GM18870 (cell line): ENCODE data around the gene CNTNAP2.
"Not testable (repeated sequence)": the region's sequence is repeated elsewhere in the genome, so short reads cannot be mapped to it uniquely, and the experiment has no call there.

ENCODE experiments used
- ATAC-seq: cut with Tn5 transposase; IDR thresholded peaks from one replicate; pipeline ENCODE4 v1.9.1; 2021; ENCODE audit warnings: moderate library complexity; ENCODE audit not compliant: unreplicated experiment

CNTNAP2 gene

GRCh38 chr7:146146831-146147486, 30.4 kb downstream of the CNTNAP2 start:
- no peak for ATAC-seq

GRCh38 chr7:146150153-146150552, 33.6 kb downstream of the CNTNAP2 start:
- ATAC-seq = no peak

- ATAC-seq = no peak
These were observed 55.5 kb downstream of the CNTNAP2 start for GRCh38 chr7:146172112-146172511.

- ATAC-seq = no peak
These were observed 59.1 kb downstream of the CNTNAP2 start for GRCh38 chr7:146175716-146176115.

- no peak for ATAC-seq
These were observed 60.3 kb downstream of the CNTNAP2 start for GRCh38 chr7:146176860-146177259.

GRCh38 chr7:146177301-146177700, 60.7 kb downstream of the CNTNAP2 start:
- no peak for ATAC-seq

- ATAC-seq = no peak
These were observed 69.2 kb downstream of the CNTNAP2 start for GRCh38 chr7:146185844-146186243.

- not testable (repeated sequence) for ATAC-seq
These were observed 74.8 kb downstream of the CNTNAP2 start for GRCh38 chr7:146191428-146191827.

- no peak for ATAC-seq
These were observed 85.3 kb downstream of the CNTNAP2 start for GRCh38 chr7:146201945-146202344.

- no peak for ATAC-seq
These were observed 89.7 kb downstream of the CNTNAP2 start for GRCh38 chr7:146206270-146206669.

- no peak for ATAC-seq
These were observed 91.9 kb downstream of the CNTNAP2 start for GRCh38 chr7:146208492-146208891.

GRCh38 chr7:146214842-146215241, 98.2 kb downstream of the CNTNAP2 start:
- no peak for ATAC-seq

GRCh38 chr7:146216396-146217041, 99.9 kb downstream of the CNTNAP2 start:
- ATAC-seq = no peak

GRCh38 chr7:146223851-146224250, 107.2 kb downstream of the CNTNAP2 start:
- ATAC-seq = no peak

GRCh38 chr7:146232604-146233003, 116.0 kb downstream of the CNTNAP2 start:
- no peak for ATAC-seq

GRCh38 chr7:146235195-146235594, 118.6 kb downstream of the CNTNAP2 start:
- ATAC-seq = no peak

GRCh38 chr7:146242661-146243060, 126.1 kb downstream of the CNTNAP2 start:
- ATAC-seq = no peak

- ATAC-seq = not testable (repeated sequence)
These were observed 131.4 kb downstream of the CNTNAP2 start for GRCh38 chr7:146247991-146248390.

- not testable (repeated sequence) for ATAC-seq
These were observed 132.1 kb downstream of the CNTNAP2 start for GRCh38 chr7:146248744-146249143.

- ATAC-seq = no peak
These were observed 132.7 kb downstream of the CNTNAP2 start for GRCh38 chr7:146249272-146249671.

- no peak for ATAC-seq
These were observed 139.0 kb downstream of the CNTNAP2 start for GRCh38 chr7:146255609-146256008.

- no peak for ATAC-seq
These were observed 145.9 kb downstream of the CNTNAP2 start for GRCh38 chr7:146262527-146262926.

GRCh38 chr7:146276888-146277287, 160.3 kb downstream of the CNTNAP2 start:
- ATAC-seq = no peak
